Duodenal mucosa (tissue), 2 donors: ENCODE measurements around the gene HMCN1.

Experiments
- H3K27ac ChIP-seq: one replicate; pipeline ENCODE4 v1.7.0; 2013; ENCODE audit warnings: low read depth, low read length
- H3K27me3 ChIP-seq, 2 donors: one replicate each; pipeline ENCODE4 v1.7.0; 2013; ENCODE audit warnings: low read length in 2 of 2, control low read depth in 1 of 2; ENCODE audit not compliant: insufficient read depth in 2 of 2, control insufficient read depth in 1 of 2
- H3K36me3 ChIP-seq, 2 donors: one replicate each; pipeline ENCODE4 v1.7.0; 2013; ENCODE audit warnings: low read length in 2 of 2, control low read depth in 1 of 2; ENCODE audit not compliant: insufficient read depth in 2 of 2, control insufficient read depth in 1 of 2
- H3K4me1 ChIP-seq, 2 donors: one replicate each; pipeline ENCODE4 v1.7.0; 2013; ENCODE audit warnings: low read length in 2 of 2, control low read depth in 1 of 2; ENCODE audit not compliant: insufficient read depth in 2 of 2, control insufficient read depth in 1 of 2
- H3K4me3 ChIP-seq, 2 donors: one replicate each; pipeline ENCODE4 v1.7.0; 2013; ENCODE audit warnings: low read length in 2 of 2, low read depth in 1 of 2
- H3K9ac ChIP-seq, 2 donors: one replicate each; pipeline ENCODE4 v1.7.0; 2013; ENCODE audit warnings: low read length in 2 of 2, low read depth in 1 of 2
- H3K9me3 ChIP-seq, 2 donors: one replicate each; pipeline ENCODE4 v1.7.0; 2013; ENCODE audit warnings: low read length in 2 of 2, control low read depth in 1 of 2; ENCODE audit not compliant: control insufficient read depth in 1 of 2

Gene HMCN1

DNA sequence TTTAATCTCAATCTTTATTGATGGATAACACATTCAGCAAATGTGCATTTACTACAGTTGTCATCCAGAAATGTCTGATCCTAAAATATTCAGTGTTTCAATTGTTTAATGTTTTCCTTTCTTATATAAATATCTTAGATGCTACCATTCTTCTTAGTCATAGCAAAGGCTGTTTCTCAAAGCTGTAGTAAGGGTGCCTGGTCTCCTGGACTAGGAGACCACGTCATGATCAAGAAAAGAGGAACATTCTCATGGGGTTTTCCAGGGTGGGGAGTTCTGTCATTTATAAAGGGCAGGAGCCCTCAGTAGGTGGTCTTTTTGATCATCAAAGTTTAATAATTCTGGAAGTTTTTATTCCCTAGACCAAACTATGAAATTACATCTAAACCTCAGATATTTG, 292.8 kb downstream of the HMCN1 start:
- Histone ChIP-seq H3K36me3 (no peaks in the 10 kb centered on the region), H3K27me3 (no peaks in the 10 kb centered on the region), H3K4me1 (no peaks in the 10 kb centered on the region), H3K27ac (no peak overlapping the region), H3K9ac (no peak overlapping the region), H3K9me3 (peaks cover 2 to 5% of the 10 kb centered on the region in 2 donors), H3K4me3 (no peak overlapping the region)

DNA sequence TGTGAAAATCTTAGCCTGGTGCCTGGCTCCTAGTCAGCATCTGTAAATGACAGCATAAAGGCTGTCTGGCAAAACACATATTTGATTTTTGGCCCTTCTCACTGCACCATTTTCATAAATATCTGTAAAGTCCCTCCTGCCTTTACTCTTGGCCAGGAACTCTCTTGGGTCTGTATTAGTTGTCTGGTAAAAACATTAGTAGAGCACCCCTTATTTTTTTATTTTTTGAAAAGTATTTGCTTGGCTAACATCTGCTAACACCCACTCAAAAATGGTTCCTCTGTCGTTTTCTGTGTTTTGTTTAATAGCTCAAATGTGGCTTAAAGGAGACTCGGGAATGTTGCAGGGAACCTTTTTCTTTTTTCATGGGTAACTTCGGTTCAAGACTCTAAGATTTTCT, 293.4 kb downstream of the HMCN1 start:
- Histone ChIP-seq H3K27ac (no peak overlapping the region), H3K9ac (no peak overlapping the region), H3K4me1 (no peaks in the 10 kb centered on the region), H3K36me3 (no peaks in the 10 kb centered on the region), H3K4me3 (no peak overlapping the region), H3K27me3 (no peaks in the 10 kb centered on the region), H3K9me3 (peaks cover 2 to 5% of the 10 kb centered on the region in 2 donors)

DNA sequence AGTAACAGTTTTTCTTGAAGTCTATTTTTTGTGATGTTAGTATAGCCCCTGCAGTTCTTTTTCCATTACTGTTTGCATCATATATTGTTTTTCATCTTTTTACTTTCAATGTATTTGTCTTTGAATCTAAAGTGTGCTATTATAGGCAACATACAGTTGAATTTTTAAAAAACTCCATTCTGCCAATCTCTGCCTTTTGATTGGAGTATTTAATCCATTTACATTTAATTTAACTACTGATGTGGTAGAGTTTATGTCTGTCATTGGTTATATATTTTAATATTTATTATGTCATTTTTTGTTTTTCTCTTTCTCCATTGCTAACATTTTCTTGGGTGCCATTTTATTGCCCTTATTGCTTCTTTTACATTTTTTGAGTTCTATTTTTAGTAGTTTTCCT, 296.3 kb downstream of the HMCN1 start:
- H3K27me3 ChIP-seq: no peaks in the 10 kb centered on the region
- no peaks in the 10 kb centered on the region for H3K36me3 ChIP-seq
- H3K9ac ChIP-seq: no peak overlapping the region
- H3K4me3 ChIP-seq: no peak overlapping the region
- no peaks in the 10 kb centered on the region for H3K4me1 ChIP-seq
- H3K27ac ChIP-seq: no peak overlapping the region
- peaks cover 2 to 5% of the 10 kb centered on the region in 2 donors for H3K9me3 ChIP-seq

DNA sequence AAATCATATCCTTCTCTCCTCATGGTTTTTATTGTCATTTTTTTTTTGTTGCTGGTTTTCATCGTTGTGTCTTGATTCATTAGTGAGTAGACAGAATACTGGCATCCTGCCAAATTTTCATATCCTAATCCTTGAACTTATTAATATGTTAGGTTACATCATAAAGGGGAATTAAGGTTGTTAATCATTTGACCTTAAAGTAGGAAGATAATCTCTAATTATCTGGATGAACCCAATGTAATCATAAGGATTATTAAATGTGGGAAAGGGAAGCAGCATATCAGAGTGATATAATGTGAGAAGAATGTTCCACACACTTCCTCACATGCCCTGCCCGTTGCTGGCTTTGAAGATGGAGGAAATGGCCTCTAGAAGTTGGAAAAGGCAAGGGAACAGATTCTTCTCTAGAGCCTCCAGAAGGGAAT, 299.7 kb downstream of the HMCN1 start:
- Histone ChIP-seq H3K9me3 (peaks cover 2 to 5% of the 10 kb centered on the region in 2 donors), H3K4me1 (no peaks in the 10 kb centered on the region), H3K27me3 (no peaks in the 10 kb centered on the region), H3K36me3 (no peaks in the 10 kb centered on the region), H3K27ac (no peak overlapping the region), H3K4me3 (no peak overlapping the region), H3K9ac (no peak overlapping the region)

DNA sequence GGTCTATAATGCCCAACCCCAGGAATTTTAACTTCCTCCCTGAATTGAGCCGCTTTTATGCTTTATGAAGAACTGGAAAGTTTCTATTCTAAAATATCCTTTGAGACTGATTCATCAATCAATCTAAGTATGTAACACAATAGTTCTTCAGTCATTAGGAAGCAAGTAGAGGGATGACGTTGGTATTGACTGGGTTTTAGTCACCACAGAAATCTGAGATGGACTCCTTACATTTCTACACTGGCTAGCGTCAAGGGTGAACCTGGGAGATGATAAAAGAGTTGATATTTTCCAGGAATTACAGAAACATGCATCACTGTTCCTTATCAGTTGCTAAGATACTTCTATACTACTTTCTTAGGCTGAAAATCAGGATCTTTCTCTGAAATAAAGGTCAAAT, 308.0 kb downstream of the HMCN1 start:
- Histone ChIP-seq H3K27ac (no peak overlapping the region), H3K27me3 (no peaks in the 10 kb centered on the region), H3K9me3 (no peaks in the 10 kb centered on the region), H3K9ac (no peak overlapping the region), H3K4me3 (no peak overlapping the region), H3K4me1 (no peaks in the 10 kb centered on the region), H3K36me3 (no peaks in the 10 kb centered on the region)

DNA sequence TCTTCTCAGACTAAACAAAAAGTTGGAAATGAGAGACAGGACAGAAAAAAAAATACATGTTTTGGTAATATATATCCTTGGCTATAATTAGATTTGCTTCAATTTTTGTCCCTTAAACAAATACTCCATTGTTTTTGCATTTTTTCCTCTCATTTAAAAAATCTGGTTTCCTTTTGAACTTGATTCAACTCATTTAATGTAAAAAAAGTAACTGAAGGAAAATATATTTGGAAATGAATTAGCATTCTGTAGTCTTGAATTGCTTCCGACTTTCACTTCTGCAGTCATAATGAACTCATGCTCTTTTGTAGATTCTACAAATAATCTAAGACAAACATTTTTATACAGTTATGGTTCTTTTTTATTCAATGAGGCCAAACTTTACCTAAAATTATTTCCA, 309.1 kb downstream of the HMCN1 start:
- H3K9me3 ChIP-seq: no peaks in the 10 kb centered on the region
- no peak overlapping the region for H3K4me3 ChIP-seq
- no peak overlapping the region for H3K9ac ChIP-seq
- no peaks in the 10 kb centered on the region for H3K4me1 ChIP-seq
- no peaks in the 10 kb centered on the region for H3K36me3 ChIP-seq
- H3K27ac ChIP-seq: no peak overlapping the region
- no peaks in the 10 kb centered on the region for H3K27me3 ChIP-seq

DNA sequence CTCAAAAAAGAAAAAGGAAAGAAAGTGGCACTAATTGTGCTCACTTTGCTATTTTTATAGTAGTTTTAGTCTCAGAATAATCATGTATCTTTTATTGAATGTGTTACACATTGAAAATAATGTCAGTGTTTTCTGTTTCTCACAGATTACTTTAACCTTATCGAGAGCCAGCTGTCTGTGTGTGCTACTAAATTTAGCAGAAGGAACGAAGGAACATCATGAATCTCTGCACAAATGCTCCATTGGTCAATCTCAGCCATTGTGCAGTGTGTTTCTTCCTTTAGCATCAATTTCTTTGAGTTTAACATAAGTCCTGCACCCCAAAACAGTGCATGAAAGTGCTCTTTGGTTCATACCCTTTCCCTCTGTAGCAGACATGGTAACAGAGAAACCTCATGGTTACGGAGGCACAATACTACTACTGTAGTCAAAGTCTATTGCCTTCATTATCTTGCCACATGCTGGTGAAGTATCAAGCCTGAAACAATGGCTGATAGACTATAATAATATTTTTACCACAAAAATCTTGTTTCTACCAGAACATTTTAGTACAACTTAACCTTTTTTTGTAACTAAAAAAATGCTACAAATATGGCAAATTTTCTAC, 310.0 kb downstream of the HMCN1 start:
- no peak overlapping the region for H3K27ac ChIP-seq

DNA sequence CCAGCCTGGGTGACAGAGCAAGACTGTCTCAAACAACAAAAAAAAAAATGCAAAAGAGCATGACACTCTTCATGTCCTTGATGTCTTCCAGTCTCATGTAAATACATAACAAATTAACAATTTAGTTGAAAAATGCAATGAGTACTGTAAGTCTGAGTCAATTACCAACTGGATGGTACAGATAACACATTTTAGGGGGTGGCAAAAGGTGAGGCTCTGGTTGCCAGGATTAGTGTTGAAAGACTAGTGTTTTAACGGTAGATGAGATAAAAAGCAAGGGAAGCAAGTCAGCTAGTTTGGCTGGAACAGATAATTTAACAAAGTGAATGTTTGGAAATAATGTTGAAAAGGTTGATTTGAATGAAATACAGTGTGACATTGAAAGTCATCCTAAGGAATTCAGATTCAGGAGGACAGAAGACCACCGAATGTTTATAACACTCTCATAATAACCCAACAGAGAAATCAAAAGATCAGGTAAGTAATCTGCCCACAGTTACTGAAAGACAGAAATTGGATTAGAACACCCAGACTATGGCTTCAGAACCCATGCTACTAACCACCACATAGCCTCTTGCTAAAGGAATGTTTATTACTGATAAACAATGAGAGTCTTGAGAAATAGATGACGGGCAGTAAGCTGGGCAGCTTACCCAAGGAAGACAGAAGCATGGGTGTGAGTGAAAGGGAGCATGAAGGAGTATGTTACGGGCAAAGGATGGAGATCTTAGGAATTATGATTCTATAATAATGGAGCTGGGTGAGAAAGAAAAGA, 312.4 kb downstream of the HMCN1 start:
- Histone ChIP-seq H3K9ac (no peak overlapping the region), H3K9me3 (no peaks in the 10 kb centered on the region), H3K36me3 (no peaks in the 10 kb centered on the region), H3K27ac (no peak overlapping the region), H3K4me1 (no peaks in the 10 kb centered on the region), H3K27me3 (no peaks in the 10 kb centered on the region), H3K4me3 (no peak overlapping the region)

More for the DNA sequence above, 310.0 kb downstream of the HMCN1 start:
- no peaks in the 10 kb centered on the region for H3K4me1 ChIP-seq
- no peaks in the 10 kb centered on the region for H3K36me3 ChIP-seq
- no peak overlapping the region for H3K9ac ChIP-seq
- H3K9me3 ChIP-seq: no peaks in the 10 kb centered on the region
- H3K4me3 ChIP-seq: no peak overlapping the region
- no peaks in the 10 kb centered on the region for H3K27me3 ChIP-seq

DNA sequence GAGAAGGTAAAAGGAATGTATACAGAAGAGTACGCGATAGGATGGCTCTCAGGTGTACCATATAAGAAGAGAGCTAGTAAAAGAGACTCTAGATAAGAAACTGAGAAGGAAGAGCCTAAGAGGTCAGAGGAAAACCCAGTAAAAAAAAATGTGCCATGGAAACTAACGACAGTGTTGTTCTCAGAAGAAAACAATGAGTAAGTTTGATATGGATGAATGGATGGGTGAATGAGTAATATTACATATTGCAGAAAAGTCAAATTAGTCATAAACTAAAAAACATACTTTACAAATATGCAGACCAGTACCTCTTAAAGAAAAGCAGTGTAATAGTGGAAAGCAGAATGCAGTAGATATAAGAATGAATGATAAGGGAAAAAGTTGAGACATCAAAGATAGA, 316.2 kb downstream of the HMCN1 start:
- H3K27me3 ChIP-seq: no peaks in the 10 kb centered on the region
- no peak overlapping the region for H3K27ac ChIP-seq
- H3K9ac ChIP-seq: no peak overlapping the region
- H3K4me3 ChIP-seq: no peak overlapping the region
- H3K4me1 ChIP-seq: no peaks in the 10 kb centered on the region
- H3K36me3 ChIP-seq: no peaks in the 10 kb centered on the region
- no peaks in the 10 kb centered on the region for H3K9me3 ChIP-seq

DNA sequence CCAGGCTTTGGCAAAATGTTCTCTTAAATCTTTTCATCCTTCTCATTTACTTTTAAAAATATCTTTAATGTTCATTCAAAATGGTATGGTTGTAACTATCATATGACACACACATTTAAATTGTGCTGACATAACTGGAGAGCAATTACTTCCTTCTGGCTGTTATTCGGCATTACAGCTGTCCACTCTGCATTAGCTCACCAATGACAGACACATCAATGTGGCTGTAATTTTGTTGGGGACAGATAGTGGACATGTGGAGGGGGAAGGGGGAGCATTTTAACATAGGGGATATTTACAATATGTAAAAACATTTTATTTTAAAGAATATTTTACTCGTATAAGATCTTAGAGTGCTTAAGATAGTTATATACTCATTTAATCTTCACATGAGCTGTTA, 319.8 kb downstream of the HMCN1 start:
- Histone ChIP-seq H3K9ac (no peak overlapping the region), H3K27ac (no peak overlapping the region), H3K36me3 (no peaks in the 10 kb centered on the region), H3K9me3 (no peaks in the 10 kb centered on the region), H3K27me3 (no peaks in the 10 kb centered on the region), H3K4me3 (no peak overlapping the region), H3K4me1 (no peaks in the 10 kb centered on the region)
